GM19468 (cell line): Measurements from ENCODE around the gene CAPN8.

Experiments used
- ATAC-seq: cut with Tn5 transposase; IDR thresholded peaks from one replicate; pipeline ENCODE4 v1.9.1; 2021; ENCODE audit warnings: mild to moderate bottlenecking, moderate library complexity, moderate number of reproducible peaks; ENCODE audit not compliant: unreplicated experiment; ENCODE audit errors: extremely low read depth

CAPN8 gene

DNA sequence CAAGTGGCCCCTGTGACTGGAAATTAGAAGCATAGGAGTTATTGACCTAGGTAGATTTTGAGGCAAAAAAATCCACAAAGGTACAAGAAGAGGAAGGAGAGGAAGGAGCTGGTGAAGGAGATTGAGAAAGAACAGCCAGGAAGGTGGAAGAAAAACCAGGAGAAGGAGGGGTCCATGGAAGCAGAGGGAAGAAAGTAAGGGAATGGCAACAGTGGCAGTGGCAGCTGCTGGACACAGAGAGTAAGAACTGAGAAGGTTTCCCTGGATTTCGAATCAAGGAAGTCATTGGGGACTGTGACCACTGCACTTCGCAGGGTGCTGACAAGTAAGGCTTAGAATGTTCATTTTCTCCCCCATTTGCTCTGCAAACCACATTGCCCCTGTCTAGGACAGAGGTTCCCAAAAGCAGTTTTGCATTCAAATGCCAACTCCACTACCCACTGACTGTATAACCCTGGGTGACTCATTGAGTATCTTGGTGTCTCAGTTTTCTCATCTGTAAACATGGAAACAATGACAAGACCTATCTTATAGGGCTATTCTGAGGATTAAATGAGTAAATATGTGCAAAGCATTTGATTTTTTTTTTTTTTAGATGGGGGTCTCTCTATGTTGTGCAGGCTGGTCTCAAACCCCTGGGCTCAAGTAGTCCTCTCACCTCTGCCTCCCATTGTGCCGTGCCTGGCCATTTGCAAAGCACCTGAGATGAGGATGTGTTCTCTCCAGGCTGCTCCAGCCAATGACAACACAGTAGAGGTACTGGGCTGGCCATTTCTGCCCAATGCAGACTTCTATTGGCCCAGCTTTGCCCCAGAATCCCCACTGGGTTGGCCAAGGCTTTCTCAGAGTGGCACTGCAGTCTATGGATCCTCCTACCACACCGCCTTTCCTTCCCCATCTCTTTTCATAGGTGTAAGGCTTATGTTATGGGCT is 37.5 kb upstream of the CAPN8 start:
- ATAC-seq: no peak

DNA sequence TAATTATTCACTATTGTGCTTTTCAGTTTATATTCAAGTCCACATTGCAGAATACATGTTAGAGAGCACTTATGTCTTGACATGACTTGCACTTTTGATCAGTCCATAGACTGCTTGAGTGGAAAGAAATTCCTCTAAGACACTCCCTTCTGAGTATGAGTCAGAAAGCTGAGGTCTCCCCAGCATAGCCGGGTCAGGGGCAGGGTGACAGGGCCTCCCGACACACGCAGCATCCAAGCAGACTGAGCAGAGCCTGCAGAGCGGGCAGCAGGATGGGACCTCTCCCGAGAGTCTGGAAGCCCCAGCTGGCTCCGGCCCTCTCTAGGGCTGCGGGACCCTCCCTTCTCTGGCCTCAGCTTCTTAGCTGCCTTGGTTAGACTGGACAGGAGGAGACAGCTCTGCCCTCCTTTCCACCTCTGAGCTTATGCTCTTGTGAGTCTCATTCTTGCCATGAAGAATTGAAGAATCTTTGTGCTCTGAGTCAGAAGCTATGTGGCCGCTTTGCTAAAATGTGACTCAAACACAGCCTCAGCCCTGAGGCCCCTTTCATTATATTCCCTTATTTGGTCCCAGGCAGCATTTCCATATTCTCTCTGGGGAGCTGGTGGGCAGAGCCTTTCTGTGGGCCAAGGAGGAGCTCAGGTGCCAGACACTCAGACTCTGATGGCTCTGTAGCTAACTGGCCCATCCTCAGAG is 35.6 kb upstream of the CAPN8 start:
- ATAC-seq: no peak

DNA sequence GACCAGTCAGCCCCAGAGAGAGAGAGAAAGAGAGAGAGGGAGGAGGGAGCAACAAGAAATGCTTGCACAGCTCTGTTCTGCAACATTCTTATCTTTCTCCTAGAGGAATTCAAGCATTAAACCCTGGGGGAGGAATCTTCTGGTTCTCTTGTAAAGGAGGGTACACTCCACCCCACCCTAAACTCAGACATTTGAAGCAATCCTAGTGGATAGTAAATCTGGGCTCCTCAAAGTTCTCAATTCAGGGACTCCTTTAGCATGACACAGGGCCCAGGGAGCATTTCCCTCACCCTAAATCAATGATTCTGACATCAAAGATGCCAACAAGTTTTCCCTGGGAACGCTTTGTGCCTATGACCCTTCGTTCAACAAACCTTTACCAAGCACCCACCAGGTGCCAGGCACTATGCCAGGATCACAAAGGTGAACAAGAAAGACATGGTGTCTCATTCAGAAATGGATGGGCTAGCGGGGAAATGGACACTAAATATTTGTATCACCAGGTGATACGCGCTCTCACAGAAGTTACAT is 35.0 kb upstream of the CAPN8 start:
- no peak for ATAC-seq

- no peak for ATAC-seq
These were observed 30.4 kb upstream of the CAPN8 start for GRCh38 chr1:223695941-223696340.

DNA sequence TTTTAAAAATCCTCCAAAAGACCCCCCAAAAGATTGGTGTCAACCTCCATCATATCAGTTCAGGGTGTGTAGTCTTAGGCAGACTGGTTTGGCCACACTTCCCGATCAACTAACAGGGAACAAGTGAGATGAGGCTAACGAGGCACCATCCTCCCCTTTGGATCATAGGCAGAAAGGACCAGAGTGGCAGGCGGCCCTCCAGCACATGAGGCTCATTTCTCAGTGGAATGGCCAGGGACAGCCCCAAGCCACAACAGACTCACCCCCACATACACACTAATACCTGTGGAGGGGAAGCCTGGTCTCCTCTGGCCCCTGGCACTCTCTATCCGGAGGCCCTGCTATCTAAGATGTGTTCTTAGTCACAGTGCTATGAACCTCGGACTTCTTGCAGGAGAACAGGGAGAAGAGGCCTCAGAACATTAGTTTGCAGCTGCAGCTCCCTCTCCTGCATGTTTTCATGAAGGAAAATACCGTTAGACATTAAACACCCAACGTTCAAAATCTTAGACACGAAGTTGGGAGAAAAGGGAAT is 29.6 kb upstream of the CAPN8 start:
- no peak for ATAC-seq

GRCh38 chr1:223691121-223691520 is 25.6 kb upstream of the CAPN8 start:
- ATAC-seq: no peak

- ATAC-seq: no peak
These were observed 18.9 kb upstream of the CAPN8 start for GRCh38 chr1:223684488-223684792.

- no peak for ATAC-seq
These were observed 18.3 kb upstream of the CAPN8 start for GRCh38 chr1:223683586-223684487.

DNA sequence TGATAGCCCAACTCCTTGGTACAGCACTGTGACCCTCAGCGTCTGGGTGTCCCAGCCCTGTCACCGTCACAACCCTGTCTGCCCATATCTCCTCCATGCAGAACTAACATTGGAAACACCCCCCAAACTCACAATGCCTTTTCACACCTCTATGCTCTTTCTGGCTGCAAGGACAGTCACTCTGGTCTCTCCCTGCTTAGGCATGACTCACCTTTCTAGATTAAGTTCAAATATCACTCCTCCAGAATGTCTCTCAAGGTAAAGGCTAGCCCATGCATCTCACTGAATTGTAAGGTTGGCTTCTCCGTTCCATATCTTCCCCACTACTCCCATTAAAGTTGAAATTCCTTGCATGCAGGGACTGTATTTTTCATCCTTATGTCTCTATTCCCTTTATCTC is 17.0 kb upstream of the CAPN8 start:
- ATAC-seq: no peak

- ATAC-seq: no peak
These were observed 14.7 kb upstream of the CAPN8 start for GRCh38 chr1:223680188-223680587.

GRCh38 chr1:223678841-223679240 is 13.3 kb upstream of the CAPN8 start:
- no peak for ATAC-seq

GRCh38 chr1:223674119-223674890 is 8.8 kb upstream of the CAPN8 start:
- no peak for ATAC-seq

- no peak for ATAC-seq
These were observed 5.1 kb upstream of the CAPN8 start for GRCh38 chr1:223670458-223671159.

- ATAC-seq: no peak
These were observed 3.7 kb upstream of the CAPN8 start for GRCh38 chr1:223669003-223669795.

DNA sequence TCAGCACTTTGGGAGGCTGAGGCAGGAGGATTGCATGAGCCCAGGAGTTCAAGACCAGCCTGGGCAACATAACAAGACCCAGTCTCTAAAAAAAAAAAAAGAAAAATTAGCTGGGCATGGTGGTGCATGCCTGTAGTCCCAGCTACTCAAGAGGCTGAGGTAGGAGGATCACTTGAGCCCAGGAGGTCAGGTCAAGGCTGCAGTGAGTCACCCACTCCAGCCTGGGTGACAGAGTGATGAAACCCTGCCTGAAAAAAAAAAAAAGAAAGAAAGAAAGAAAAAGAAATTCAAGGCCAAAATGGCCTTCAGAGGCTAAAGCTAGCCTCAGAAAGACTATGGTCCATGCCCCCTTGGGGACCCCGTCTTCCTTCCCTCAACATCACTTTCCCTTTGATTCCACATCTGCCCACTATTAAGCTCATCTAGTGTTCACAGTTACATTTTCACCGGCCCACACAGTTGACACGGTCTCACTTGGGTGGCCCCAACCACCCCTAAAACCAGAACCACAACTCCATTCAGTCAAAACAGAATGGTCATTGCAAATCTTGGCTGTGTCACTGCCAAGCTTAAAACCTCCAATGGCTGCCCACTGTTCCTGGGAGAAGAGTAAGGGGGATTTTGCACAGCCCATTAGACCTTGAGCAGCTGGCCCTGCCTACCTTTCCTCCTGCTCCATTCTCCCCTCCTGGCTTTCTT is 2.1 kb upstream of the CAPN8 start:
- no peak for ATAC-seq

DNA sequence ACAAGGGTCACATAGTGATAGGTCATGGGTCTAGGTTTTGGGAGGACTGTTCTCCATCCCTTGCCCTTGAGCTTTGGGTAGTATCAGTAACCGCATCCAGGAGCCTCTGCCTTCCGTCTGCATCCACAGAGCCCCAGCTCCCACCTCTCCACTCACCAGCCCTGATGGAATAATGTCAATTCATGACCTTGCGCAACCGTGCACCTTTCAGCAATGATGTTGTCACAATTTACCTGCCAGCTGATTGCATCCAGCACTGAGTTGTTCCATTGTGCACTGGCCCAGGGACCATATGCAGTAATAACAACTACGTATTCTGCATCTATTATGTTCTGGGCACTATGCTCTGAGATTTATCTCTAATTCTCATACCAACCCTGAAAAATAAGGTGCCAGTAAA is 1.4 kb downstream of the CAPN8 start:
- ATAC-seq: no peak

- ATAC-seq: no peak
These were observed 2.6 kb downstream of the CAPN8 start for GRCh38 chr1:223662943-223663342.
